Hepatocyte (in vitro differentiated cells): ENCODE data around the gene CHAF1A.

Experiments used
- CTCF ChIP-seq: fragments of 200-600 bp; sonication (generic); IDR thresholded peaks from 2 replicates; pipeline ENCODE4 v1.5.1; 2016; ENCODE audit warnings: antibody characterized with exemption, mild to moderate bottlenecking; ENCODE audit not compliant: poor library complexity
- EZH2 ChIP-seq: fragments of 200-600 bp; sonication (generic); IDR thresholded peaks from 2 replicates; pipeline ENCODE4 v1.6.1; 2016; ENCODE audit warnings: antibody characterized with exemption, mild to moderate bottlenecking, borderline replicate concordance
- EZH2phosphoT487 ChIP-seq: fragments of 200-600 bp; sonication (generic); IDR thresholded peaks from one replicate; pipeline ENCODE4 v1.6.1; 2018; ENCODE audit warnings: antibody characterized with exemption, mild to moderate bottlenecking, low read depth, moderate library complexity; ENCODE audit not compliant: unreplicated experiment, severe bottlenecking

GRCh38 chr19:4362831-4363545, 39.5 kb upstream of the CHAF1A start:
- no peak for TF ChIP-seq EZH2
- no peak for TF ChIP-seq CTCF
- TF ChIP-seq EZH2phosphoT487: no peak
